GF-D8 (cell line): ENCODE measurements around the gene RAB3C.

Experiments
- DNase-seq: peaks from one replicate; lab custom pipeline; 2025; lab: John Stamatoyannopoulos, UW

Gene RAB3C

GRCh38 chr5:58834242-58835225, 251.7 kb downstream of the RAB3C start:
- no peak for DNase-seq

GRCh38 chr5:58836351-58836750, 253.5 kb downstream of the RAB3C start:
- no peak for DNase-seq

GRCh38 chr5:58838729-58839128, 255.9 kb downstream of the RAB3C start:
- no peak for DNase-seq

- no peak for DNase-seq
Observed at GRCh38 chr5:58842852-58843251, 260.0 kb downstream of the RAB3C start.

GRCh38 chr5:58844395-58844794, 261.5 kb downstream of the RAB3C start:
- DNase-seq: no peak

GRCh38 chr5:58847041-58847440, 264.2 kb downstream of the RAB3C start:
- no peak for DNase-seq

- no peak for DNase-seq
Observed at GRCh38 chr5:58849223-58849622, 266.3 kb downstream of the RAB3C start.

- no peak for DNase-seq
Observed at GRCh38 chr5:58849921-58850667, 267.2 kb downstream of the RAB3C start.

- DNase-seq: no peak
Observed at GRCh38 chr5:58851153-58851552, 268.3 kb downstream of the RAB3C start.

- no peak for DNase-seq
Observed at GRCh38 chr5:58851571-58851970, 268.7 kb downstream of the RAB3C start.

- no peak for DNase-seq
Observed at GRCh38 chr5:58852566-58852965, 269.7 kb downstream of the RAB3C start.

- DNase-seq: no peak
Observed at GRCh38 chr5:58854441-58854840, 271.6 kb downstream of the RAB3C start.

- DNase-seq: no peak
Observed at GRCh38 chr5:58855851-58856739, 273.2 kb downstream of the RAB3C start.

- DNase-seq: no peak
Observed at GRCh38 chr5:58857609-58858008, 274.7 kb downstream of the RAB3C start.

- DNase-seq: peak; percentile 42
Observed at GRCh38 chr5:58860680-58861079, 277.8 kb downstream of the RAB3C start.

GRCh38 chr5:58868931-58869330, 286.1 kb downstream of the RAB3C start:
- DNase-seq: no peak

GRCh38 chr5:58871648-58872242, 288.9 kb downstream of the RAB3C start:
- no peak for DNase-seq

GRCh38 chr5:58872670-58873273, 289.9 kb downstream of the RAB3C start:
- no peak for DNase-seq

- no peak for DNase-seq
Observed at GRCh38 chr5:58875599-58875998, 292.7 kb downstream of the RAB3C start.

- no peak for DNase-seq
Observed at GRCh38 chr5:58885260-58885659, 302.4 kb downstream of the RAB3C start.
